Measurements from ENCODE around the gene ZBTB7B. TPM values are rescaled to one million over a fixed set of nuclear protein-coding genes. Genes with fewer than 3 reads are reported as not detected.

ZBTB7B gene
- total RNA-seq, 2 donors from 2014 or later, result 35.3 to 66.3 TPM

DNA sequence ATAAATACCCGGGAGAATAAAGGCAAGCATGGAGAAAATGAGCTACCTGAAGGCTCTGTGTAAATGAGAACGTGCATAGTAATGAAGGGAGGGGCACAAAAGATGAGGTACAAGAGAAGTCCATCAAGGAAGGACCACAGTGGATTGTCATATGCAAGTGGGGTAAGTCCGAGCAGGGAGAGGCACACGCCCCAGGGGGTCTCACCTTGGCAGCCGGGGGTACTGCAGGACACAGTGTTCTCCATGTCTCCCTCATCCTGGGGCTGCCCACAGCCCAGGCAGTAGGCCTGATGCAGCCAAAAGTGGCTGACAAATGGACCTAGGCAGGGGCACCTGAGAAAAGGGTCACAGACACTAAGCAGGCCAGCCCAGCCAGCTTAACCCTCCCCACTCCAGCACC is 21.0 kb downstream of the ZBTB7B start:
- no peaks in the 10 kb centered on the region for H3K27me3 ChIP-seq (replicated peaks; ENCODE audit: insufficient read depth)
- no peaks in the 10 kb centered on the region for H3K4me1 ChIP-seq (ENCODE audit: control insufficient read depth in 1 of 2, low read depth in 2 of 2)
- no peaks in the 10 kb centered on the region for H3K9me3 ChIP-seq
- H3K4me3 ChIP-seq, result no peak overlapping the region
- H3K27ac ChIP-seq, result no peak overlapping the region
- ATAC-seq (ENCODE audit: insufficient number of reproducible peaks, low FRiP score, low read depth), result no peak
- no peaks in the 10 kb centered on the region for H3K36me3 ChIP-seq
- DNase-seq (ENCODE audit: low spot score), result no peak
- no peak for TF ChIP-seq CTCF (IDR thresholded peaks at IDR 0.05)

DNA sequence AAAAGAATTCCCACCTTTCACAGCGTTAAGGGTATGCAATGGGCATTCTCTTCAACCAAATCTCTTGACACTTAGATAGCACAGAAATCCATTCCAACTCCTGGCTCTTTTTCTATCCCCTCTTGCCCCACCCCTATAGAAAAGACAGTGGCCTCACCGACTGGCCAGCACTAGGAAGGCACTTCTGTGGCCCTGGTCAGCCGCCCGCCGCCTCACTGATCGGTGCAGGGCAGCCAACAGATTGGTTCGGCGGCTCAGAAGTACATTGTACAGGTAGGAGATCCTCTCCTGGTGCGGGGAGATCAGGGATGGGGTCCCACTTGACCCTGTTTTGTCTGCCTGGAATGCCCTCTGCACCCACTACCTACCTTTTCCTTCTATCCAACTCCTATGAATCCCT is 21.7 kb downstream of the ZBTB7B start:
- H3K27ac ChIP-seq, result no peak overlapping the region
- no peak for TF ChIP-seq CTCF (IDR thresholded peaks at IDR 0.05)

DNA sequence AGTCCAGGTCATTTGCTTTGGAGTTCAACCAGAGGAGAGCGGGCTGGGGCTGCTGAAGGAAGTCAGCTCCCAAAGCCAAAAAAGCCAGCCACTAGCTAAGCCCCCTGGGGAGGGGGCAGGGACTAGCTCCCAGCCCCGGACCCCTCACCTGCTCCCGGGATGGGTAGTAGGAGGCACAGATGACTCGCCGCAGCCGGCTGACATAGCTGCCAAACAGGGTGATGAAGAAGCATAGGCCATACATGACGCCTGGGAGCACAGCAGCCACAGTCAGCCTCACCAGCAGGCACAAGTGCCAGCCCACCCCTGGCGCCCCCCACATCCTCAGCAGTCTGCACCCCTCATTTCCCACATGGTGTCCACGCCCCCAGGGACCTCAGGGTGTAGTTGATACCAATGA is 23.6 kb downstream of the ZBTB7B start:
- ATAC-seq (ENCODE audit: insufficient number of reproducible peaks, low FRiP score, low read depth) (no peak), DNase-seq (ENCODE audit: low spot score) (no peak)
- Histone ChIP-seq H3K27me3 (replicated peaks; ENCODE audit: insufficient read depth) (no peaks in the 10 kb centered on the region), H3K9me3 (no peaks in the 10 kb centered on the region), H3K36me3 (no peaks in the 10 kb centered on the region), H3K4me3 (no peak overlapping the region), H3K4me1 (ENCODE audit: control insufficient read depth in 1 of 2, low read depth in 2 of 2) (no peaks in the 10 kb centered on the region), H3K27ac (no peak overlapping the region)
- no peak for TF ChIP-seq CTCF (IDR thresholded peaks at IDR 0.05)

More for the DNA sequence above, 21.7 kb downstream of the ZBTB7B start:
- ATAC-seq (ENCODE audit: insufficient number of reproducible peaks, low FRiP score, low read depth) (no peak), DNase-seq (ENCODE audit: low spot score) (no peak)
- no peak overlapping the region for H3K4me3 ChIP-seq
- no peaks in the 10 kb centered on the region for H3K27me3 ChIP-seq (replicated peaks; ENCODE audit: insufficient read depth)
- H3K9me3 ChIP-seq, result no peaks in the 10 kb centered on the region
- no peaks in the 10 kb centered on the region for H3K36me3 ChIP-seq
- H3K4me1 ChIP-seq (ENCODE audit: control insufficient read depth in 1 of 2, low read depth in 2 of 2), result no peaks in the 10 kb centered on the region

- ATAC-seq (ENCODE audit: insufficient number of reproducible peaks, low FRiP score, low read depth), result no peak
- Histone ChIP-seq H3K4me3 (no peak overlapping the region), H3K4me1 (ENCODE audit: control insufficient read depth in 1 of 2, low read depth in 2 of 2) (no peaks in the 10 kb centered on the region), H3K36me3 (no peaks in the 10 kb centered on the region), H3K27me3 (replicated peaks; ENCODE audit: insufficient read depth) (no peaks in the 10 kb centered on the region), H3K9me3 (no peaks in the 10 kb centered on the region), H3K27ac (no peak overlapping the region)
- TF ChIP-seq CTCF (IDR thresholded peaks at IDR 0.05), result no peak
- no peak for DNase-seq (ENCODE audit: low spot score)
Observed at GRCh38 chr1:155026588-155026987, 24.0 kb downstream of the ZBTB7B start.

DNA sequence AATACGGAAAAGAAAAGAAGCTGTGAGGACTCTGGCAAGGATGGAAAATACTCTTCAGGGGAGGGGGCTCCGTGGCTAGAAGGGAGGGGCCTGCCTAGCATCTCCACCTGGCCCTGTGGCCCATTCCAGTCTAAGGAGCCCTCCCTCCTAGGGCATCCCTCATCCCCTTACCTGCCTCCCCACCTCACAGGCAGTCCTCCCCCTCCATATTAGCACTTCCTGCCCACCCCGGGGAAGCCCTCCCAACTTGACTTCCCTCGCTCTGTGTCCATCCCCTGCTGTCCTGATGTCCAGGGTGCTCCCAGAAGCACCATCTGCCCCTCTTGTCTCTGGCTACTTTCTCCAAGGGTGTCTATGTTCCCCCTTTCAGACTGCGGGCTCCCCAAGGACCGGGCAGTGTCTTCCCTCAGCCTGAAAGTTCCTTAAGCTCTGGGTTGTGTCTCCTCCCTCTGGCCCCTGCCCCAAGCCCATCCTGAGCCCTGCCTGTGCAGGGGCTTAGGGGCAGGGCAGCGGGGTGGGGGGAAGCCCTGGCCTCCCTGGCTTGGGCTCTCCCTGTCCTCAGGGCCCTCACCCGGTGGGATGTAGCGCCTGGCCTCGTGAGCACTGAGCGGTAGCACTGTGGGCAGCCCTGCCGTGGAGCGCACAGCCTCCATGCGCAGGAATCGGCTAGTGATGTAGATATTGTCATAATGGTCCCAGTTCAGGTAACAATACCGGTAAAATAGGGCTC is 27.1 kb downstream of the ZBTB7B start:
- ATAC-seq (ENCODE audit: insufficient number of reproducible peaks, low FRiP score, low read depth) (no peak), DNase-seq (ENCODE audit: low spot score) (no peak)
- Histone ChIP-seq H3K27me3 (replicated peaks; ENCODE audit: insufficient read depth) (no peaks in the 10 kb centered on the region), H3K36me3 (no peaks in the 10 kb centered on the region), H3K9me3 (no peaks in the 10 kb centered on the region), H3K4me1 (ENCODE audit: control insufficient read depth in 1 of 2, low read depth in 2 of 2) (no peaks in the 10 kb centered on the region), H3K27ac (no peak overlapping the region), H3K4me3 (no peak overlapping the region)
- TF ChIP-seq CTCF (IDR thresholded peaks at IDR 0.05), result no peak
